K562 (cell line): ENCODE measurements around the gene BTBD10.

ENCODE experiments used
- CBX2 ChIP-seq: fragments of 200-600 bp; sonication (generic); IDR thresholded peaks from one replicate; pipeline ENCODE4 v1.6.1; 2012; ENCODE audit warnings: mild to moderate bottlenecking, low read length, inconsistent platforms; ENCODE audit not compliant: insufficient read depth, poor library complexity, severe bottlenecking
- CEBPG ChIP-seq, 3 experiments: fragments of 200-800 bp in 1 of 3; sonication (Bioruptor generic) in 1 of 3; sonication (generic) in 1 of 3; formaldehyde crosslinking in 1 of 3; IDR thresholded peaks in 2 of 3; conservative IDR thresholded peaks in 1 of 3; 2 replicates each; pipeline versions ENCODE4 v1.6.1 to v1.8.0; 2016 to 2022; ENCODE audit warnings: missing compliant biosample characterization in 2 of 3, missing genetic modification characterization in 2 of 3, mild to moderate bottlenecking in 1 of 3, missing genetic modification reagents in 1 of 3
- CTCF ChIP-seq, 3 experiments: IDR thresholded peaks in 2 of 3; conservative IDR thresholded peaks in 1 of 3; 2 replicates each; pipeline ENCODE4 v1.5.1; 2011 to 2012; ENCODE audit warnings: low read length in 3 of 3, mild to moderate bottlenecking in 3 of 3, control low read depth in 2 of 3, improper control_type of control experiment in 1 of 3, inconsistent platforms in 1 of 3, low read depth in 1 of 3, mixed read lengths in 1 of 3, moderate library complexity in 1 of 3; ENCODE audit not compliant: insufficient read depth in 2 of 3
- KLF1 ChIP-seq: fragments of 450-650 bp; IDR thresholded peaks from 2 replicates; pipeline ENCODE4 v1.6.1; 2016; ENCODE audit warnings: missing genetic modification characterization, missing compliant biosample characterization
- MYBL2 ChIP-seq, 2 experiments: fragments of 450-650 bp in 1 of 2; sonication (generic) in 1 of 2; formaldehyde crosslinking in 1 of 2; IDR thresholded peaks; 2 replicates each; pipeline versions ENCODE4 v1.6.1 to v1.8.1; 2017 to 2022; ENCODE audit warnings: borderline replicate concordance in 1 of 2, inconsistent platforms in 1 of 2, low read depth in 1 of 2, mild to moderate bottlenecking in 1 of 2, missing genetic modification reagents in 1 of 2, moderate library complexity in 1 of 2
- NRF1 ChIP-seq, 2 experiments: fragments of 450-650 bp; IDR thresholded peaks in 1 of 2; conservative IDR thresholded peaks in 1 of 2; 2 replicates each; pipeline ENCODE4 v1.6.1; 2014; ENCODE audit warnings: mild to moderate bottlenecking in 2 of 2
- RAD21 ChIP-seq, 2 experiments: fragments of 250-450 bp in 1 of 2; fragments of 450-650 bp in 1 of 2; sonication (Bioruptor Pico) in 1 of 2; formaldehyde crosslinking in 1 of 2; IDR thresholded peaks in 1 of 2; conservative IDR thresholded peaks in 1 of 2; 2 replicates each; pipeline versions ENCODE4 v1.4.0 to v1.8.0; 2020 to 2022; ENCODE audit warnings: mild to moderate bottlenecking in 2 of 2, moderate library complexity in 1 of 2
- SIX5 ChIP-seq, 2 experiments: IDR thresholded peaks; 2 replicates each; pipeline ENCODE4 v1.6.1; 2011; ENCODE audit warnings: low read length in 2 of 2, borderline replicate concordance in 1 of 2, low read depth in 1 of 2, mild to moderate bottlenecking in 1 of 2, moderate library complexity in 1 of 2; ENCODE audit not compliant: insufficient read depth in 1 of 2
- ZFX ChIP-seq: sonication (generic); formaldehyde crosslinking; IDR thresholded peaks from 2 replicates; pipeline ENCODE4 v1.8.0; 2022; ENCODE audit warnings: mild to moderate bottlenecking, missing genetic modification reagents, moderate library complexity
- ZNF3 ChIP-seq: fragments of 250-450 bp; sonication (Bioruptor Pico); IDR thresholded peaks from 2 replicates; pipeline ENCODE4 v1.5.0; 2021; ENCODE audit warnings: mild to moderate bottlenecking, moderate library complexity
- TF ChIP-seq, protein P1 (sequence below), 2 experiments: fragments of 450-650 bp; formaldehyde crosslinking in 1 of 2; IDR thresholded peaks; 2 replicates each; pipeline versions ENCODE4 v1.4.0 to v1.6.1; 2014 to 2020; ENCODE audit warnings: mild to moderate bottlenecking in 2 of 2, borderline replicate concordance in 1 of 2, low read depth in 1 of 2
- TF ChIP-seq, protein P2 (sequence below), 2 experiments: fragments of 450-650 bp; IDR thresholded peaks; 2 replicates each; pipeline ENCODE4 v1.6.1; 2018; ENCODE audit warnings: mild to moderate bottlenecking in 2 of 2, low read depth in 1 of 2; ENCODE audit not compliant: partially characterized antibody in 2 of 2

DNA sequence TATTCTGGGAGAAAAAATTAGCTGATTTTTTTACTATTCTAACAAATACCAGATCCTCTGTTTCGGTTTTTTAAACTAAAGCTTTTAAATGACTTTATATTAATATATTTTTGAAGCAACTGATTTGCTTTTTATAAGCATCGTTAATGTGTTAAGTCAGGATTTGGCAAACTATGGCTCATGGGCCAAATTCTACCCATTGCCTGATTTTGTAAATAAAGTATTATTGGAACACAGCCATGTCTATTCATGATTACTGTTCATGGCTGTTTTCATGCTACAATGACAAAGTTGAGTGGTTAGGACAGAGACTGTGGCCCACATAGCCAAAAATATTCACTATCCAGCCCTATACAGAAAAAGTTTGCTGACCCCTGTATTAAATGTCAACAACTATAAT lies 29.6 kb downstream of the BTBD10 start:
- TF ChIP-seq CTCF (IDR thresholded peaks at IDR 0.05 in 2 of 3, conservative IDR thresholded peaks at IDR 0.05 in 1 of 3; ENCODE audit: insufficient read depth in 2 of 3, low read depth in 1 of 3, low read length in 3 of 3) (no peak), RAD21 (CRISPR knock-in tag; conservative IDR thresholded peaks at IDR 0.05 in 1 of 2, IDR thresholded peaks at IDR 0.05 in 1 of 2) (no peak), NRF1 (conservative IDR thresholded peaks at IDR 0.05 in 1 of 2, IDR thresholded peaks at IDR 0.05 in 1 of 2) (no peak), KLF1 (tag) (no peak), MYBL2 (IDR thresholded peaks at IDR 0.05; ENCODE audit: low read depth) (no peak), MYBL2 (CRISPR knock-in tag; IDR thresholded peaks at IDR 0.05; ENCODE audit: borderline replicate concordance) (no peak), ZNF3 (no peak), ZFX (CRISPR knock-in tag) (no peak), CBX2 (no peak), CEBPG (CRISPR knock-in tag; IDR thresholded peaks at IDR 0.05) (no peak), CEBPG (tag; conservative IDR thresholded peaks at IDR 0.05 in 1 of 2, IDR thresholded peaks at IDR 0.05 in 1 of 2) (no peak), SIX5 (IDR thresholded peaks at IDR 0.05; ENCODE audit: borderline replicate concordance in 1 of 2, insufficient read depth in 1 of 2, low read depth in 1 of 2, low read length in 2 of 2) (no peak)
- TF ChIP-seq, protein P1, sequence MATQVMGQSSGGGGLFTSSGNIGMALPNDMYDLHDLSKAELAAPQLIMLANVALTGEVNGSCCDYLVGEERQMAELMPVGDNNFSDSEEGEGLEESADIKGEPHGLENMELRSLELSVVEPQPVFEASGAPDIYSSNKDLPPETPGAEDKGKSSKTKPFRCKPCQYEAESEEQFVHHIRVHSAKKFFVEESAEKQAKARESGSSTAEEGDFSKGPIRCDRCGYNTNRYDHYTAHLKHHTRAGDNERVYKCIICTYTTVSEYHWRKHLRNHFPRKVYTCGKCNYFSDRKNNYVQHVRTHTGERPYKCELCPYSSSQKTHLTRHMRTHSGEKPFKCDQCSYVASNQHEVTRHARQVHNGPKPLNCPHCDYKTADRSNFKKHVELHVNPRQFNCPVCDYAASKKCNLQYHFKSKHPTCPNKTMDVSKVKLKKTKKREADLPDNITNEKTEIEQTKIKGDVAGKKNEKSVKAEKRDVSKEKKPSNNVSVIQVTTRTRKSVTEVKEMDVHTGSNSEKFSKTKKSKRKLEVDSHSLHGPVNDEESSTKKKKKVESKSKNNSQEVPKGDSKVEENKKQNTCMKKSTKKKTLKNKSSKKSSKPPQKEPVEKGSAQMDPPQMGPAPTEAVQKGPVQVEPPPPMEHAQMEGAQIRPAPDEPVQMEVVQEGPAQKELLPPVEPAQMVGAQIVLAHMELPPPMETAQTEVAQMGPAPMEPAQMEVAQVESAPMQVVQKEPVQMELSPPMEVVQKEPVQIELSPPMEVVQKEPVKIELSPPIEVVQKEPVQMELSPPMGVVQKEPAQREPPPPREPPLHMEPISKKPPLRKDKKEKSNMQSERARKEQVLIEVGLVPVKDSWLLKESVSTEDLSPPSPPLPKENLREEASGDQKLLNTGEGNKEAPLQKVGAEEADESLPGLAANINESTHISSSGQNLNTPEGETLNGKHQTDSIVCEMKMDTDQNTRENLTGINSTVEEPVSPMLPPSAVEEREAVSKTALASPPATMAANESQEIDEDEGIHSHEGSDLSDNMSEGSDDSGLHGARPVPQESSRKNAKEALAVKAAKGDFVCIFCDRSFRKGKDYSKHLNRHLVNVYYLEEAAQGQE (IDR thresholded peaks at IDR 0.05; ENCODE audit: borderline replicate concordance), result no peak
- TF ChIP-seq, protein P1 (CRISPR knock-in tag; IDR thresholded peaks at IDR 0.05; ENCODE audit: low read depth), result no peak
- TF ChIP-seq, protein P2, sequence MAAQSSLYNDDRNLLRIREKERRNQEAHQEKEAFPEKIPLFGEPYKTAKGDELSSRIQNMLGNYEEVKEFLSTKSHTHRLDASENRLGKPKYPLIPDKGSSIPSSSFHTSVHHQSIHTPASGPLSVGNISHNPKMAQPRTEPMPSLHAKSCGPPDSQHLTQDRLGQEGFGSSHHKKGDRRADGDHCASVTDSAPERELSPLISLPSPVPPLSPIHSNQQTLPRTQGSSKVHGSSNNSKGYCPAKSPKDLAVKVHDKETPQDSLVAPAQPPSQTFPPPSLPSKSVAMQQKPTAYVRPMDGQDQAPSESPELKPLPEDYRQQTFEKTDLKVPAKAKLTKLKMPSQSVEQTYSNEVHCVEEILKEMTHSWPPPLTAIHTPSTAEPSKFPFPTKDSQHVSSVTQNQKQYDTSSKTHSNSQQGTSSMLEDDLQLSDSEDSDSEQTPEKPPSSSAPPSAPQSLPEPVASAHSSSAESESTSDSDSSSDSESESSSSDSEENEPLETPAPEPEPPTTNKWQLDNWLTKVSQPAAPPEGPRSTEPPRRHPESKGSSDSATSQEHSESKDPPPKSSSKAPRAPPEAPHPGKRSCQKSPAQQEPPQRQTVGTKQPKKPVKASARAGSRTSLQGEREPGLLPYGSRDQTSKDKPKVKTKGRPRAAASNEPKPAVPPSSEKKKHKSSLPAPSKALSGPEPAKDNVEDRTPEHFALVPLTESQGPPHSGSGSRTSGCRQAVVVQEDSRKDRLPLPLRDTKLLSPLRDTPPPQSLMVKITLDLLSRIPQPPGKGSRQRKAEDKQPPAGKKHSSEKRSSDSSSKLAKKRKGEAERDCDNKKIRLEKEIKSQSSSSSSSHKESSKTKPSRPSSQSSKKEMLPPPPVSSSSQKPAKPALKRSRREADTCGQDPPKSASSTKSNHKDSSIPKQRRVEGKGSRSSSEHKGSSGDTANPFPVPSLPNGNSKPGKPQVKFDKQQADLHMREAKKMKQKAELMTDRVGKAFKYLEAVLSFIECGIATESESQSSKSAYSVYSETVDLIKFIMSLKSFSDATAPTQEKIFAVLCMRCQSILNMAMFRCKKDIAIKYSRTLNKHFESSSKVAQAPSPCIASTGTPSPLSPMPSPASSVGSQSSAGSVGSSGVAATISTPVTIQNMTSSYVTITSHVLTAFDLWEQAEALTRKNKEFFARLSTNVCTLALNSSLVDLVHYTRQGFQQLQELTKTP (IDR thresholded peaks at IDR 0.05; ENCODE audit: low read depth in 1 of 2, partially characterized antibody in 2 of 2), result no peak
